Stimulated activated CD4-positive, alpha-beta T cell treated with anti-CD3 and anti-CD28 coated beads, Interleukin-12 subunit alpha, Interleukin-12 subunit beta, amount 100 ng/mL, for 24 hours (primary cell): ENCODE results near the gene ZCCHC17.

ENCODE experiments used
- DNase-seq, 2 experiments: peaks; one replicate each; pipeline ENCODE4 v3.0.0-alpha.2; 2020; ENCODE audit warnings: low read depth in 2 of 2

Gene ZCCHC17

GRCh38 chr1:31396633-31397351 is 100.0 kb downstream of the ZCCHC17 start:
- DNase-seq, result no peak

- no peak for DNase-seq
Measured at GRCh38 chr1:31397360-31398095, 100.7 kb downstream of the ZCCHC17 start.

- DNase-seq, result no peak
Measured at GRCh38 chr1:31398246-31398645, 101.4 kb downstream of the ZCCHC17 start.

- no peak for DNase-seq
Measured at GRCh38 chr1:31399976-31400375, 103.1 kb downstream of the ZCCHC17 start.

GRCh38 chr1:31400393-31400792 is 103.6 kb downstream of the ZCCHC17 start:
- DNase-seq, result no peak

- no peak for DNase-seq
Measured at GRCh38 chr1:31401241-31401640, 104.4 kb downstream of the ZCCHC17 start.

GRCh38 chr1:31405578-31406245 is 108.9 kb downstream of the ZCCHC17 start:
- DNase-seq, result no peak

- no peak for DNase-seq
Measured at GRCh38 chr1:31407029-31407626, 110.3 kb downstream of the ZCCHC17 start.

GRCh38 chr1:31408788-31409318 is 112.0 kb downstream of the ZCCHC17 start:
- no peak for DNase-seq

GRCh38 chr1:31409946-31410858 is 113.4 kb downstream of the ZCCHC17 start:
- no peak for DNase-seq

- no peak for DNase-seq
Measured at GRCh38 chr1:31410871-31411270, 114.0 kb downstream of the ZCCHC17 start.

- DNase-seq, result no peak
Measured at GRCh38 chr1:31412205-31412604, 115.4 kb downstream of the ZCCHC17 start.

GRCh38 chr1:31412732-31413404 is 116.0 kb downstream of the ZCCHC17 start, which contains the start of gene SERINC2:
Gene SERINC2 (plus strand): TSS chr1:31413213. CDS start chr1:31413266, 53 bp downstream.
- no peak for DNase-seq

- DNase-seq, result no peak
Measured at GRCh38 chr1:31413405-31414001, 116.7 kb downstream of the ZCCHC17 start.
